IMR-90 (cell line): ENCODE data around the gene NUBPL. TPM values are rescaled to one million over a fixed set of nuclear protein-coding genes. Genes with fewer than 3 reads are reported as not detected.

Experiments used
- ATAC-seq: fragments of 200-7000 bp; cut with Tn5 transposase; 2 replicates; pipeline ENCODE4 v1.9.1; 2020; ENCODE audit warnings: low read depth, mild to moderate bottlenecking, moderate library complexity
- BruUV-seq: library from RNA; stranded (reverse); fragments of 400-500 nt; replicated peaks from 2 replicates; lab custom pipeline; 2021; lab: Mats Ljungman, UMichigan
- CTCF ChIA-PET: fragments of 300-600 bp; formaldehyde crosslinking; extraction: SDS; loops from one replicate; lab custom pipeline; 2021; ENCODE audit warnings: antibody characterized with exemption; lab: Yijun Ruan, JAX
- POLR2A ChIA-PET: fragments of 300-600 bp; sonication (Branson Sonifier 250); formaldehyde crosslinking; loops from one replicate; lab custom pipeline; 2022; ENCODE audit warnings: antibody characterized with exemption; ENCODE audit not compliant: unreplicated experiment; lab: Charles Lee
- DNase-seq: peaks from one replicate; pipeline ENCODE4 v3.0.0; 2013
- H2AFZ ChIP-seq: replicated peaks from 2 replicates; pipeline ENCODE3; 2013; ENCODE audit warnings: low read length, mild to moderate bottlenecking; ENCODE audit not compliant: poor library complexity
- H2AK5ac ChIP-seq: 2 replicates; pipeline ENCODE4 v1.6.1; 2013; ENCODE audit warnings: low read depth, low read length, inconsistent platforms
- H2AK9ac ChIP-seq: replicated peaks from 2 replicates; pipeline ENCODE3; 2013; ENCODE audit warnings: mild to moderate bottlenecking, low read depth, low read length, moderate library complexity; ENCODE audit not compliant: poor library complexity
- H2BK120ac ChIP-seq: 2 replicates; pipeline ENCODE4 v1.6.1; 2013; ENCODE audit warnings: low read depth, low read length, inconsistent platforms
- H2BK15ac ChIP-seq: 3 replicates; pipeline ENCODE4 v1.6.1; 2013; ENCODE audit warnings: low read depth, low read length, inconsistent platforms
- H2BK20ac ChIP-seq: 2 replicates; pipeline ENCODE4 v1.6.1; 2013; ENCODE audit warnings: low read depth, mild to moderate bottlenecking, inconsistent platforms, low read length, moderate library complexity
- H2BK5ac ChIP-seq: 2 replicates; pipeline ENCODE4 v1.6.1; 2013; ENCODE audit warnings: mild to moderate bottlenecking, low read depth, low read length, inconsistent platforms; ENCODE audit not compliant: poor library complexity, severe bottlenecking
- H3K14ac ChIP-seq: replicated peaks from 2 replicates; pipeline ENCODE4 v1.6.1; 2013; ENCODE audit warnings: low read depth, low read length, inconsistent platforms
- H3K18ac ChIP-seq: 2 replicates; pipeline ENCODE4 v1.6.1; 2013; ENCODE audit warnings: low read depth, low read length, control low read depth
- H3K23ac ChIP-seq: 2 replicates; pipeline ENCODE4 v1.6.1; 2013; ENCODE audit warnings: low read depth, low read length, inconsistent platforms
- H3K27ac ChIP-seq: 2 replicates; pipeline ENCODE4 v1.5.1; 2013; ENCODE audit warnings: mild to moderate bottlenecking, control low read depth, low read length; ENCODE audit not compliant: insufficient read depth
- H3K27me3 ChIP-seq: 2 replicates; pipeline ENCODE4 v1.6.1; 2013; ENCODE audit warnings: low read length; ENCODE audit not compliant: control insufficient read depth, insufficient read depth
- H3K36me3 ChIP-seq: 2 replicates; pipeline ENCODE4 v1.6.1; 2013; ENCODE audit warnings: low read length, mixed read lengths; ENCODE audit not compliant: control insufficient read depth, insufficient read depth
- H3K4ac ChIP-seq: 2 replicates; pipeline ENCODE4 v1.6.1; 2013; ENCODE audit warnings: low read depth, low read length, inconsistent platforms
- H3K4me1 ChIP-seq: 2 replicates; pipeline ENCODE4 v1.6.1; 2013; ENCODE audit warnings: low read length, mixed read lengths; ENCODE audit not compliant: control insufficient read depth, insufficient read depth
- H3K4me2 ChIP-seq: 2 replicates; pipeline ENCODE4 v1.6.1; 2013; ENCODE audit warnings: low read depth, mild to moderate bottlenecking, control low read depth, low read length, moderate library complexity
- H3K4me3 ChIP-seq: 2 replicates; pipeline ENCODE4 v1.5.1; 2013; ENCODE audit warnings: low read depth, mild to moderate bottlenecking, control low read depth, low read length, moderate library complexity; ENCODE audit not compliant: insufficient read depth
- H3K56ac ChIP-seq: 2 replicates; pipeline ENCODE4 v1.6.1; 2013; ENCODE audit warnings: low read length, inconsistent platforms; ENCODE audit not compliant: insufficient read depth; ENCODE audit errors: extremely low read depth
- H3K79me1 ChIP-seq, 2 experiments: 2 replicates each; pipeline ENCODE4 v1.6.1; 2013; ENCODE audit warnings: low read length in 2 of 2, inconsistent platforms in 1 of 2, low read depth in 1 of 2
- H3K9ac ChIP-seq: 2 replicates; pipeline ENCODE4 v1.6.1; 2013; ENCODE audit warnings: low read depth, low read length, control low read depth
- H3K9me1 ChIP-seq: 2 replicates; pipeline ENCODE4 v1.6.1; 2013; ENCODE audit warnings: low read length, inconsistent platforms; ENCODE audit not compliant: insufficient read depth
- H3K9me3 ChIP-seq: 2 replicates; pipeline ENCODE4 v1.6.1; 2013; ENCODE audit warnings: low read length; ENCODE audit not compliant: control insufficient read depth, insufficient read depth
- H4K20me1 ChIP-seq: 2 replicates; pipeline ENCODE4 v1.6.1; 2013; ENCODE audit warnings: low read length, inconsistent platforms; ENCODE audit not compliant: insufficient read depth
- H4K5ac ChIP-seq: 2 replicates; pipeline ENCODE4 v1.6.1; 2013; ENCODE audit warnings: mild to moderate bottlenecking, low read depth, low read length, control low read depth
- H4K8ac ChIP-seq, 2 experiments: 2 replicates each; pipeline ENCODE4 v1.6.1; 2013; ENCODE audit warnings: low read depth in 2 of 2, low read length in 2 of 2, control low read depth in 1 of 2, inconsistent platforms in 1 of 2
- H4K91ac ChIP-seq: 2 replicates; pipeline ENCODE4 v1.6.1; 2013; ENCODE audit warnings: low read depth, low read length, inconsistent platforms; ENCODE audit not compliant: insufficient read depth
- BHLHE40 ChIP-seq: fragments of 150-350 bp; IDR thresholded peaks from 2 replicates; pipeline ENCODE4 v1.6.1; 2016; ENCODE audit warnings: mild to moderate bottlenecking, low read depth, low read length
- CEBPB ChIP-seq: IDR thresholded peaks from 2 replicates; pipeline ENCODE4 v1.6.1; 2012; ENCODE audit warnings: low read depth, low read length, improper control_type of control experiment
- CHD1 ChIP-seq: IDR thresholded peaks from 2 replicates; pipeline ENCODE4 v1.6.1; 2012; ENCODE audit warnings: low read depth, low read length, improper control_type of control experiment
- CTCF ChIP-seq: conservative IDR thresholded peaks from 2 replicates; pipeline ENCODE4 v1.5.1; 2012; ENCODE audit warnings: mild to moderate bottlenecking, low read depth, low read length, improper control_type of control experiment
- ELK1 ChIP-seq: fragments of 150-350 bp; IDR thresholded peaks from 2 replicates; pipeline ENCODE4 v1.6.1; 2016; ENCODE audit warnings: low read depth, mild to moderate bottlenecking, low read length, moderate library complexity, borderline replicate concordance
- FOS ChIP-seq: fragments of 150-350 bp; IDR thresholded peaks from 2 replicates; pipeline ENCODE4 v1.6.1; 2016; ENCODE audit warnings: low read depth, low read length
- MAFK ChIP-seq: IDR thresholded peaks from 2 replicates; pipeline ENCODE4 v1.6.1; 2012; ENCODE audit warnings: low read depth, low read length, improper control_type of control experiment
- MAZ ChIP-seq: IDR thresholded peaks from 2 replicates; pipeline ENCODE4 v1.6.1; 2012; ENCODE audit warnings: low read depth, mild to moderate bottlenecking, low read length, improper control_type of control experiment, moderate library complexity, borderline replicate concordance
- MXI1 ChIP-seq: IDR thresholded peaks from 2 replicates; pipeline ENCODE4 v1.6.1; 2012; ENCODE audit warnings: low read depth, mild to moderate bottlenecking, low read length, moderate library complexity, borderline replicate concordance
- NFE2L2 ChIP-seq: fragments of 150-350 bp; IDR thresholded peaks from 2 replicates; pipeline ENCODE4 v1.6.1; 2016; ENCODE audit warnings: low read depth, mild to moderate bottlenecking, low read length
- POLR2A ChIP-seq: IDR thresholded peaks from 2 replicates; pipeline ENCODE4 v1.6.1; 2012; ENCODE audit warnings: mild to moderate bottlenecking, low read depth, low read length
- RAD21 ChIP-seq: IDR thresholded peaks from 2 replicates; pipeline ENCODE4 v1.6.1; 2012; ENCODE audit warnings: low read length, improper control_type of control experiment
- RCOR1 ChIP-seq: IDR thresholded peaks from 2 replicates; pipeline ENCODE4 v1.6.1; 2012; ENCODE audit warnings: mild to moderate bottlenecking, low read length, improper control_type of control experiment; ENCODE audit not compliant: insufficient replicate concordance
- RFX5 ChIP-seq: IDR thresholded peaks from 2 replicates; pipeline ENCODE4 v1.8.0; 2012; ENCODE audit warnings: low read depth, mild to moderate bottlenecking, low read length, moderate library complexity
- SMC3 ChIP-seq: fragments of 150-350 bp; IDR thresholded peaks from 2 replicates; pipeline ENCODE4 v1.6.1; 2016; ENCODE audit warnings: low read depth, mild to moderate bottlenecking, antibody characterized with exemption, low read length, moderate library complexity
- USF2 ChIP-seq: fragments of 150-350 bp; IDR thresholded peaks from 2 replicates; pipeline ENCODE4 v1.6.1; 2017; ENCODE audit warnings: mild to moderate bottlenecking, antibody characterized with exemption, low read length, low read depth
- WGBS, 2 experiments: methylation state at CpG; one replicate each; pipeline versions ENCODE4 v1.1.5 to v1.1.7; 2013; ENCODE audit warnings: missing lambda C conversion rate in 2 of 2; ENCODE audit not compliant: insufficient read length in 1 of 2; ENCODE audit errors: extremely low coverage in 2 of 2; 5-methylcytosine and 5-hydroxymethylcytosine counted together
- dilution Hi-C: fragments of 300-500 bp; cut with HindIII; formaldehyde crosslinking; loops from one replicate; pipeline ENCODE4 v1.14.3; 2018; ENCODE audit warnings: low sequenced_read_pairs; ENCODE audit not compliant: unreplicated experiment
- in situ Hi-C: fragments of 300-500 bp; cut with MboI; formaldehyde crosslinking; loops from 3 replicates; pipeline ENCODE4 v1.14.3; 2019; ENCODE audit warnings: low sequenced_read_pairs, inconsistent platforms, mixed read lengths
- intact Hi-C: fragments of 100-400 bp; cut with micrococcal nuclease; formaldehyde crosslinking; loops from 2 replicates; pipeline ENCODE4 v1.10.0; 2022
- polyA plus RNA-seq, 3 experiments: library from polyadenylated mRNA; depleted of rRNA; stranded (reverse); fragments of >200 nt; gene quantifications; 2 replicates each; pipeline ENCODE4 v1.2.3, GENCODE V29; 2012; ENCODE audit warnings: low replicate concordance in 1 of 3
- total RNA-seq: library from RNA; depleted of rRNA; stranded (reverse); fragments of >200 nt; gene quantifications from 2 replicates; pipeline ENCODE4 v1.2.3, GENCODE V29; 2012

The NUBPL gene
- total and polyA plus RNA-seq, 2 of the 4 experiments (the other 2 are of a cell fraction), result 5.4 to 11.5 TPM

- no peak overlapping the region for H2BK15ac ChIP-seq
Observed at GRCh38 chr14:31544816-31545215, 16.4 kb upstream of the NUBPL start.

More at GRCh38 chr14:31544816-31545215, 16.4 kb upstream of the NUBPL start:
- Histone ChIP-seq H3K27me3 (no peaks in the 10 kb centered on the region; the same call in 1 of the 2 replicates), H3K4ac (no peak overlapping the region), H3K18ac (no peak overlapping the region), H3K9me1 (no peaks in the 10 kb centered on the region), H3K4me3 (no peak overlapping the region), H3K36me3 (no peaks in the 10 kb centered on the region), H2AK9ac (no peak overlapping the region), H3K9me3 (no peaks in the 10 kb centered on the region), H3K14ac (no peak overlapping the region), H3K56ac (no peak overlapping the region), H2AFZ (no peak overlapping the region), H2BK5ac (no peak overlapping the region), H4K5ac (no peak overlapping the region), H3K4me2 (no peak overlapping the region), H3K79me1 (no peaks in the 10 kb centered on the region), H3K27ac (no peak overlapping the region), H4K91ac (no peak overlapping the region), H3K4me1 (no peaks in the 10 kb centered on the region), H3K23ac (no peak overlapping the region), H4K8ac (no peak overlapping the region), H2AK5ac (no peak overlapping the region), H2BK20ac (no peak overlapping the region), H4K20me1 (no peaks in the 10 kb centered on the region), H2BK120ac (no peak overlapping the region), H3K9ac (no peak overlapping the region)
- dilution Hi-C loops, result no loop called here
- ChIA-PET CTCF (interaction anchor here (0.7 to 1.2 kb wide), 4 partner anchors 10 to 682 kb away, joined by 3 read pairs; no protein-coding TSS in a partner anchor), POLR2A (interaction anchor here (0.6 kb wide), 1 partner anchor 123 kb away, joined by 3 read pairs; no protein-coding TSS in a partner anchor)
- no CpG with 5 or more reads among the region's 3 CpGs for WGBS, 2 experiments
- intact Hi-C loops, result loop anchor here (1.0 kb wide), 1 partner anchor 1015 kb away; no protein-coding TSS in a partner anchor
- no peak for DNase-seq
- TF ChIP-seq POLR2A (no peak), RCOR1 (no peak), SMC3 (no peak), MAZ (no peak), CHD1 (no peak), FOS (no peak), CTCF (no peak), CEBPB (no peak), NFE2L2 (no peak), RAD21 (no peak), BHLHE40 (no peak), USF2 (no peak), ELK1 (no peak), MXI1 (no peak), RFX5 (no peak), MAFK (no peak)
- no peak for ATAC-seq
- in situ Hi-C loops, result no loop called here
- BruUV-seq, result no TSS peak
